K562 (cell line): ENCODE measurements around the gene P3H4. TPM values are rescaled to one million over a fixed set of nuclear protein-coding genes. Genes with fewer than 3 reads are reported as not detected.

Experiments used
- CTBP1 ChIP-seq: fragments of 450-650 bp; IDR thresholded peaks from 2 replicates; pipeline ENCODE4 v1.6.1; 2016; ENCODE audit warnings: borderline replicate concordance
- FOXK1 ChIP-seq: sonication (generic); formaldehyde crosslinking; IDR thresholded peaks from 2 replicates; pipeline ENCODE4 v1.8.0; 2022; ENCODE audit warnings: missing genetic modification reagents, mild to moderate bottlenecking, borderline replicate concordance
- HMGN3 ChIP-seq: IDR thresholded peaks from 2 replicates; pipeline ENCODE4 v1.6.1; 2011; ENCODE audit warnings: borderline replicate concordance, low read depth, mild to moderate bottlenecking, mixed read lengths, low read length; ENCODE audit not compliant: insufficient read length; ENCODE audit errors: extremely low read depth
- JUND ChIP-seq, 2 experiments: IDR thresholded peaks; 2 replicates in 1 of 2; 3 replicates in 1 of 2; pipeline ENCODE4 v1.6.1; 2011; ENCODE audit warnings: borderline replicate concordance in 2 of 2, low read depth in 2 of 2, low read length in 2 of 2, improper control_type of control experiment in 1 of 2, missing biosample characterization in 1 of 2, missing genetic modification characterization in 1 of 2, missing genetic modification reagents in 1 of 2
- MAZ ChIP-seq, 2 experiments: fragments of 450-650 bp in 1 of 2; sonication (generic) in 1 of 2; formaldehyde crosslinking; IDR thresholded peaks in 1 of 2; conservative IDR thresholded peaks in 1 of 2; 2 replicates each; pipeline versions ENCODE4 v1.4.0 to v1.5.0; 2020; ENCODE audit warnings: mild to moderate bottlenecking in 1 of 2, missing genetic modification reagents in 1 of 2
- MXI1 ChIP-seq: IDR thresholded peaks from 2 replicates; pipeline ENCODE4 v1.6.1; 2011; ENCODE audit warnings: low read depth, mild to moderate bottlenecking, improper control_type of control experiment, low read length
- MYC ChIP-seq, 2 experiments: fragments of 250-450 bp in 1 of 2; sonication (Bioruptor Pico) in 1 of 2; IDR thresholded peaks; 2 replicates each; pipeline versions ENCODE4 v1.5.1 to v1.6.1; 2012 to 2021; ENCODE audit warnings: low read depth in 2 of 2, borderline replicate concordance in 1 of 2, improper control_type of control experiment in 1 of 2, low read length in 1 of 2, mild to moderate bottlenecking in 1 of 2, moderate library complexity in 1 of 2
- NEUROD1 ChIP-seq: fragments of 150-350 bp; IDR thresholded peaks from 2 replicates; pipeline ENCODE4 v1.6.1; 2014; ENCODE audit warnings: borderline replicate concordance, low read length, low read depth; ENCODE audit not compliant: partially characterized antibody
- SMAD4 ChIP-seq: fragments of 250-450 bp; sonication (Bioruptor Pico); conservative IDR thresholded peaks from 2 replicates; pipeline ENCODE4 v1.8.0; 2021; ENCODE audit warnings: inconsistent platforms, mild to moderate bottlenecking, moderate library complexity
- SPI1 ChIP-seq: IDR thresholded peaks from 2 replicates; pipeline ENCODE4 v1.6.1; 2011; ENCODE audit warnings: low read depth, low read length, control low read depth, borderline replicate concordance
- TAF9B ChIP-seq: fragments of 450-650 bp; IDR thresholded peaks from 2 replicates; pipeline ENCODE4 v1.6.1; 2018; ENCODE audit warnings: mild to moderate bottlenecking; ENCODE audit not compliant: partially characterized antibody
- TAL1 ChIP-seq: fragments of 450-650 bp; IDR thresholded peaks from 2 replicates; pipeline ENCODE4 v1.6.1; 2016; ENCODE audit warnings: mild to moderate bottlenecking
- TCF3 ChIP-seq: sonication (generic); formaldehyde crosslinking; IDR thresholded peaks from 2 replicates; pipeline ENCODE4 v1.4.0; 2020; ENCODE audit warnings: mild to moderate bottlenecking, missing genetic modification reagents
- ZNF263 ChIP-seq: sonication (generic); formaldehyde crosslinking; IDR thresholded peaks from 2 replicates; pipeline ENCODE4 v1.8.0; 2022; ENCODE audit warnings: mild to moderate bottlenecking, missing genetic modification reagents, borderline replicate concordance
- ZNF384 ChIP-seq: IDR thresholded peaks from 2 replicates; pipeline ENCODE4 v1.6.1; 2012; ENCODE audit warnings: low read depth, low read length, improper control_type of control experiment
- ZNF644 ChIP-seq: fragments of 200-800 bp; sonication (Bioruptor generic); IDR thresholded peaks from 2 replicates; pipeline ENCODE4 v1.6.1; 2016; ENCODE audit warnings: low read depth, missing genetic modification characterization, missing compliant biosample characterization
- polyA plus RNA-seq, 8 experiments: library from polyadenylated mRNA; depleted of rRNA in 4 of 8; stranded (reverse) in 5 of 8; unstranded in 3 of 8; fragments of >200 nt; fragmentation: Nextera tagmentation in 2 of 8; fragmentation: Illumina TruSeq in 1 of 8; extraction: Ambion mirVana in 2 of 8; extraction: Trizol in 1 of 8; gene quantifications; 2 replicates each; pipeline versions ENCODE4 v1.2.1 to v1.2.3, GENCODE V29; 2011 to 2014; ENCODE audit warnings: inconsistent platforms in 1 of 8, missing spikeins in 1 of 8
- total RNA-seq, 7 experiments: library from RNA; depleted of rRNA in 6 of 7; stranded (reverse); fragments of >200 nt in 6 of 7; fragmentation: Illumina TruSeq in 2 of 7; extraction: Trizol in 2 of 7; gene quantifications; 2 replicates each; pipeline versions ENCODE4 v1.2.1 to v1.2.3, GENCODE V29; 2011 to 2021; ENCODE audit warnings: low replicate concordance in 1 of 7
- TF ChIP-seq, protein P1 (sequence below), 3 experiments: IDR thresholded peaks in 2 of 3; conservative IDR thresholded peaks in 1 of 3; 2 replicates each; pipeline ENCODE4 v1.5.1; 2011 to 2012; ENCODE audit warnings: low read length in 3 of 3, mild to moderate bottlenecking in 3 of 3, control low read depth in 2 of 3, improper control_type of control experiment in 1 of 3, inconsistent platforms in 1 of 3, low read depth in 1 of 3, mixed read lengths in 1 of 3, moderate library complexity in 1 of 3; ENCODE audit not compliant: insufficient read depth in 2 of 3
- TF ChIP-seq, protein P2 (sequence below): sonication (generic); formaldehyde crosslinking; IDR thresholded peaks from 2 replicates; pipeline ENCODE4 v1.8.1; 2023; ENCODE audit warnings: mild to moderate bottlenecking, missing genetic modification reagents, moderate library complexity
- TF ChIP-seq, protein P3 (sequence below), 2 experiments: IDR thresholded peaks; 2 replicates each; pipeline ENCODE4 v1.6.1; 2011; ENCODE audit warnings: borderline replicate concordance in 1 of 2, control low read depth in 1 of 2, low read depth in 1 of 2, low read length in 1 of 2, mild to moderate bottlenecking in 1 of 2, mixed read lengths in 1 of 2, moderate library complexity in 1 of 2; ENCODE audit not compliant: insufficient read depth in 1 of 2, insufficient read length in 1 of 2, poor library complexity in 1 of 2, severe bottlenecking in 1 of 2; ENCODE audit errors: extremely low read depth in 1 of 2

The P3H4 gene
- total and polyA plus RNA-seq, 9 of the 15 experiments (the other 6 are each of a cell fraction or from before 2014, with no cell fraction given), result 0.10 to 3.7 (median 1.0) TPM

DNA sequence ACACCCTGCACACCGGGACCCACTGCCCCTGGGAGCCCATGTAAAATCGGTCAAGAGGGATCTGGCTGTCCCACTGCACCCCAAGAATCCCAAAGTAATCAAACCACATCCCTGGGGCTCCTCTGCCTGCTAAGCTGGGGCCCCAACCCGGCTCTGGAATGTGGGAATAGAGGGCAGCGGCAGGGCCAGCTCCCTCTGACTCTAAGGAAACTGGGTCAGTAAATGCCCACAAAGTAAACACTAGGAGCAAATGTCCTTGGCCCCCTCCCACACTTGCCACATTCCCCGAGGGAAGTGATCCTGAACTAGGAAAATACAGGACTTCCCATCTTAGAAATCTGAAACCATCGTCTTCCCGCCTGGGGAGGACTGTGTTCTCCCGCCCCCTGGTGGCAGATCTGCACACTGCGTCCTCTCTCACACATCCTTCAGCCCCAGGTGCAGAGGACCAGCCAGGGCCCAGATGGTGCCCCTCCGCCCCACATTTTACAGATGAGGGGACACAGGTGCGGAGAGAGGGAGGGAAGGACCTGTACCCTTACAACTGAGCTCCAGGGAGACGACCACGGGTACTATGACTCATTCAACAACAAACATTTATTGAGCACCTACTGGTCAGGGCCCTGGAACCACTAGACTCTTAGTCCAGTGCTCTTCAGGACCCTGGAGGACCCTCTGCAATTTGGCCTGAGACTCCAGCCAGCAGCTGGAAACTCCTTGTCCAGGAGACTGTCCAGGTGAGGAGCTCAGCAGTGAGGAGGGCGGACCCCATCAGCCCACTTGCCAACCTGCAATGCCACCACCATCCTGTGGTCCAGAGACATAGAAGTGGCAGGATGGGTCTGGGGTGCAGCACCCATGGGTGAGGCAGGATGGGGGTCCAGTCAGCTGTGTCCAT lies 10.1 kb downstream of the P3H4 start (continued):
- no peak for TF ChIP-seq JUND (IDR thresholded peaks at IDR 0.05; ENCODE audit: borderline replicate concordance, low read depth, low read length)
- peak; percentile 23; the same call in 1 of the 3 replicates for TF ChIP-seq JUND (tag; IDR thresholded peaks at IDR 0.05; ENCODE audit: borderline replicate concordance, low read depth, low read length)
- 0 out of 4 replicates have a peak, but pooled peaks of 1 of the 2 experiments have one; percentile 16 for TF ChIP-seq MAZ (CRISPR knock-in tag; conservative IDR thresholded peaks at IDR 0.05 in 1 of 2, IDR thresholded peaks at IDR 0.05 in 1 of 2)
- no peak for TF ChIP-seq HMGN3
- TF ChIP-seq, protein P1, sequence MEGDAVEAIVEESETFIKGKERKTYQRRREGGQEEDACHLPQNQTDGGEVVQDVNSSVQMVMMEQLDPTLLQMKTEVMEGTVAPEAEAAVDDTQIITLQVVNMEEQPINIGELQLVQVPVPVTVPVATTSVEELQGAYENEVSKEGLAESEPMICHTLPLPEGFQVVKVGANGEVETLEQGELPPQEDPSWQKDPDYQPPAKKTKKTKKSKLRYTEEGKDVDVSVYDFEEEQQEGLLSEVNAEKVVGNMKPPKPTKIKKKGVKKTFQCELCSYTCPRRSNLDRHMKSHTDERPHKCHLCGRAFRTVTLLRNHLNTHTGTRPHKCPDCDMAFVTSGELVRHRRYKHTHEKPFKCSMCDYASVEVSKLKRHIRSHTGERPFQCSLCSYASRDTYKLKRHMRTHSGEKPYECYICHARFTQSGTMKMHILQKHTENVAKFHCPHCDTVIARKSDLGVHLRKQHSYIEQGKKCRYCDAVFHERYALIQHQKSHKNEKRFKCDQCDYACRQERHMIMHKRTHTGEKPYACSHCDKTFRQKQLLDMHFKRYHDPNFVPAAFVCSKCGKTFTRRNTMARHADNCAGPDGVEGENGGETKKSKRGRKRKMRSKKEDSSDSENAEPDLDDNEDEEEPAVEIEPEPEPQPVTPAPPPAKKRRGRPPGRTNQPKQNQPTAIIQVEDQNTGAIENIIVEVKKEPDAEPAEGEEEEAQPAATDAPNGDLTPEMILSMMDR (IDR thresholded peaks at IDR 0.05 in 2 of 3, conservative IDR thresholded peaks at IDR 0.05 in 1 of 3; ENCODE audit: insufficient read depth in 2 of 3, low read depth in 1 of 3, low read length in 3 of 3), result peak; percentile 92 to 97 (median 93)
- TF ChIP-seq, protein P2, sequence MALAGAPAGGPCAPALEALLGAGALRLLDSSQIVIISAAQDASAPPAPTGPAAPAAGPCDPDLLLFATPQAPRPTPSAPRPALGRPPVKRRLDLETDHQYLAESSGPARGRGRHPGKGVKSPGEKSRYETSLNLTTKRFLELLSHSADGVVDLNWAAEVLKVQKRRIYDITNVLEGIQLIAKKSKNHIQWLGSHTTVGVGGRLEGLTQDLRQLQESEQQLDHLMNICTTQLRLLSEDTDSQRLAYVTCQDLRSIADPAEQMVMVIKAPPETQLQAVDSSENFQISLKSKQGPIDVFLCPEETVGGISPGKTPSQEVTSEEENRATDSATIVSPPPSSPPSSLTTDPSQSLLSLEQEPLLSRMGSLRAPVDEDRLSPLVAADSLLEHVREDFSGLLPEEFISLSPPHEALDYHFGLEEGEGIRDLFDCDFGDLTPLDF, result no peak
- TF ChIP-seq SPI1, result peak; percentile 37; the same call in 1 of the 2 replicates
- TF ChIP-seq FOXK1 (CRISPR knock-in tag), result no peak
- TF ChIP-seq CTBP1, result peak; percentile 69; the same call in 1 of the 2 replicates
- TF ChIP-seq ZNF644 (tag), result no peak
- no peak for TF ChIP-seq SMAD4
- TF ChIP-seq MXI1, result no peak
- TF ChIP-seq, protein P3, sequence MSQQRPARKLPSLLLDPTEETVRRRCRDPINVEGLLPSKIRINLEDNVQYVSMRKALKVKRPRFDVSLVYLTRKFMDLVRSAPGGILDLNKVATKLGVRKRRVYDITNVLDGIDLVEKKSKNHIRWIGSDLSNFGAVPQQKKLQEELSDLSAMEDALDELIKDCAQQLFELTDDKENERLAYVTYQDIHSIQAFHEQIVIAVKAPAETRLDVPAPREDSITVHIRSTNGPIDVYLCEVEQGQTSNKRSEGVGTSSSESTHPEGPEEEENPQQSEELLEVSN (IDR thresholded peaks at IDR 0.05; ENCODE audit: borderline replicate concordance in 1 of 2, extremely low read depth in 1 of 2, insufficient read depth in 1 of 2, insufficient read length in 1 of 2, low read depth in 1 of 2, low read length in 1 of 2, poor library complexity in 1 of 2, severe bottlenecking in 1 of 2), result peak in 1 of 2 experiments; percentile 3
- peak; percentile 58; the same call in 1 of the 2 replicates for TF ChIP-seq MYC (IDR thresholded peaks at IDR 0.05; ENCODE audit: low read depth, low read length)
- TF ChIP-seq MYC (CRISPR knock-in tag; IDR thresholded peaks at IDR 0.05; ENCODE audit: borderline replicate concordance, low read depth), result no peak
- 0 out of 2 replicates have a peak, but pooled peaks have one; percentile 30 for TF ChIP-seq ZNF384
- TF ChIP-seq ZNF263 (CRISPR knock-in tag), result peak; percentile 34; the same call in 1 of the 2 replicates
- no peak for TF ChIP-seq NEUROD1
- TF ChIP-seq TAL1, result no peak
- no peak for TF ChIP-seq TAF9B
- TF ChIP-seq TCF3 (CRISPR knock-in tag), result 0 out of 2 replicates have a peak, but pooled peaks have one; percentile 5
